GM21515 (cell line): ENCODE results near the gene PCGF3.
"Not testable (repeated sequence)": the region's sequence is repeated elsewhere in the genome, so short reads cannot be mapped to it uniquely, and the experiment has no call there.

Source experiments
- ATAC-seq: cut with Tn5 transposase; IDR thresholded peaks from one replicate; pipeline ENCODE4 v1.9.1; 2021; ENCODE audit not compliant: unreplicated experiment

PCGF3 gene

GRCh38 chr4:703336-704197 lies 2.1 kb upstream of the PCGF3 start:
- ATAC-seq, result no peak

GRCh38 chr4:704198-704891 lies 1.3 kb upstream of the PCGF3 start:
- no peak for ATAC-seq

GRCh38 chr4:704971-705277 lies 708 bp upstream of the PCGF3 start:
- no peak for ATAC-seq

GRCh38 chr4:706083-706633 lies 526 bp downstream of the PCGF3 start:
- ATAC-seq, result not testable (repeated sequence)

- ATAC-seq, result no peak
These were observed 1.4 kb downstream of the PCGF3 start for GRCh38 chr4:706834-707598.

GRCh38 chr4:707929-708630 lies 2.4 kb downstream of the PCGF3 start:
- ATAC-seq, result no peak

- no peak for ATAC-seq
These were observed 3.0 kb downstream of the PCGF3 start for GRCh38 chr4:708631-708933.

- ATAC-seq, result no peak
These were observed 3.7 kb downstream of the PCGF3 start for GRCh38 chr4:709348-709747.

GRCh38 chr4:710116-710515 lies 4.5 kb downstream of the PCGF3 start:
- no peak for ATAC-seq

- ATAC-seq, result no peak
These were observed 5.3 kb downstream of the PCGF3 start for GRCh38 chr4:710916-711315.

GRCh38 chr4:712093-712492 lies 6.5 kb downstream of the PCGF3 start:
- ATAC-seq, result no peak

- no peak for ATAC-seq
These were observed 7.4 kb downstream of the PCGF3 start for GRCh38 chr4:712916-713632.

- no peak for ATAC-seq
These were observed 8.5 kb downstream of the PCGF3 start for GRCh38 chr4:714087-714486.

- ATAC-seq, result no peak
These were observed 12.1 kb downstream of the PCGF3 start for GRCh38 chr4:717601-718320.

GRCh38 chr4:718460-718859 lies 12.8 kb downstream of the PCGF3 start:
- ATAC-seq, result no peak

- no peak for ATAC-seq
These were observed 14.7 kb downstream of the PCGF3 start for GRCh38 chr4:720111-720860.

GRCh38 chr4:721261-722168 lies 15.9 kb downstream of the PCGF3 start:
- no peak for ATAC-seq

- no peak for ATAC-seq
These were observed 16.6 kb downstream of the PCGF3 start for GRCh38 chr4:722169-722725.
